HG03342 (cell line): ENCODE results near the gene RGMB.

Experiments
- ATAC-seq: cut with Tn5 transposase; IDR thresholded peaks from one replicate; pipeline ENCODE4 v1.9.1; 2021; ENCODE audit warnings: mild to moderate bottlenecking, moderate library complexity; ENCODE audit not compliant: unreplicated experiment

RGMB gene

DNA sequence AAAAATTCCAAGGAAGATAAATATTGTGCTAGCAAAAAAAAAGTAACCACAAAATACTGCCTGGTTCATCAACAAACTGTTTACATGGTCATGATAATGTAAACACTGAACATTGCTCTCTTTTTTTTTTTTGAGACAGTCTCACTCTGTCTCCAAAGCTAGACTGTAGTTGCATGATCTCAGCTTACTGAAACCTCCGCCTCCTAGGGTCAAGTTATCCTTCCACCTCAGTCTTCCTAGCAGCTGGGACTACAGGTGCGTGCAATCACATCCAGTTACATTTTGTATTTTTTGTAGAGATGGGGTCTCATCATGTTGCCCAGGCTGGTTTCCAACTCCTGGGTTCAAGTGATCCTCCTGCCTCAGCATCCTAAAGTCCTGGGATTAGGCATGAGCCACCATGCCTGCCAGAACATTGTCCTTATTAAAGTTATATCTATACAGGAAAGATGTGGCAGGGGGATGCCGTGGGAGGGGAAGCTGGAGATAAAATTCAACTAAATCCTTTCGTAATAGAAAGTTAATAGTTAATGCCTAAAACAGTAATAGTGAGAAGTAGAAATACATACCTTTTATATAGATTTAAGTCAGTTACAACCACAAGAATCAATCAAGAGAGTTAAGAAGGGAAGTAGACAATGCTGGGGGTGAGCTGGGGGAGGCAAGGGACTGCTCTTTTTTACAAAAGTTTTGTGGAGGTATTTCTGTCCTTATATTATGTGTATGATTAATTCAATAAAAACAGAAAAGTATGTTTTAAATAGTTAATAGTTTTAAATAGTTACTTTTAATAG, 52.3 kb downstream of the RGMB start:
- ATAC-seq: no peak

DNA sequence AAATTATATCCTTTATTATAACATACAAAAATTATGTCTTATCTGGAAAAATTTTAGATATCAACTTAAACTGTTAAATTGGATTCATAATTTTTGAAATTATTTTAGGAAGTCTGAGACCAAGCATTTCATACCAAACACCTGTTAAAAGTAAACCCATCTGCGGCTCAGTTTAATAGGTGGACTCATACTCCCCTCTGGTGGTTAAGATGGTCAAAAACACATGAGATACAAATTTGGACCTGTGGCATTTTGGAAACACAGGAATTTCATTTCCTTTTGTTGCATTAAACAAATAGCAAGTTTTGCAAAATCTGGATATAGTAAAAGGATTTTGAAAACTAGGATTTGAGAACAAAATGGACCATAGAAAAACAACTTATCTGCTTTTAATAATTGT, 53.7 kb downstream of the RGMB start:
- peak; percentile 58 for ATAC-seq

DNA sequence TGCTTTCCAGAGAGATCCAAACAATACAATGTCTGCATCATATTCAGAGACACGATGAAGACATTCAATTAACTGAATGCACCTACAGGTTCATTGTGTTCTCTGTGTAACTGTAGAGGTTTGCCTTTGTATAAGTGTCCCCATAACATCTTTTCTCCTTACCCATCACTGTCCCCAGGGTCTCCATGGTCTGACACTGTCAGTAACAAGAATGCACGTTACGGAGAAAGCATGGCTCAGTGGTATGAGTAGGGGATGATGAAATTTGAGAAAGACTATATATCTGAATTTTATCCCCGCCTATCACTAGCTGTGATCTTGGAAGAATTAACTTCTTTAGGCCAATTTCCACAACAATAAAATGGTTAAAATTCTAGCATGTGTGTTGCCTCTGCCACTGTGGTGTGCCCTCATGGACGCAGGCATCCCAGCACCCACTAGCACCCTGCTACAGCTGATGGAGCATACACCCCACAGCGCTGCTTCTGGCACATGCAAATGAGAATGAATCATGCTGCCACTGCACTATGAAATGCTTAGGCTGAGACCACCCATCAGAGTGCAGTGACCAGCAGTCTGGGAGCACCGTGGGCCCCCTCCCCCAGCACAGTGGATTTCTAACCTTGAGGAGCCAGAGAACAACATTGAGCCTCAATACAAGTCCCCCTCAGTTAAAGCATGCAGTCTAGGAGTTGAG, 54.3 kb downstream of the RGMB start:
- ATAC-seq: no peak

DNA sequence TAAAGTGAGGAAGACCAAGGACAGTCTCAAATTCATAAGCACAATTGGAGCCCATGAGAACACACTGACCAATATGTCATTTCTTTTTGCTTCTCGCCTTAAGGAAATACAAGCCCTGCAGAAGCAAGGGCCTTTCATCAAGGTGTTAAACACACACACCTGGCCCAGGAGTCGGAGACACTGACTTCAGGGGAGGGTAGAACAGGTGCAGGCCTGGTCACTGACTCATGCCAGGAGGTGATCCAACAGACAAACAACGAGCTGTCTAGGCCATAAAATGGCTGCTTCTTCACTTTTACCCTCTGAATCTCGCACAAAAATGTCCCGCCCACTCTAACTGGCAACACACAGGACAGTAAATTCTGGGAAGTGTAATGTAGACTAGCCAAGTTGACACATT, 62.7 kb downstream of the RGMB start:
- no peak for ATAC-seq

DNA sequence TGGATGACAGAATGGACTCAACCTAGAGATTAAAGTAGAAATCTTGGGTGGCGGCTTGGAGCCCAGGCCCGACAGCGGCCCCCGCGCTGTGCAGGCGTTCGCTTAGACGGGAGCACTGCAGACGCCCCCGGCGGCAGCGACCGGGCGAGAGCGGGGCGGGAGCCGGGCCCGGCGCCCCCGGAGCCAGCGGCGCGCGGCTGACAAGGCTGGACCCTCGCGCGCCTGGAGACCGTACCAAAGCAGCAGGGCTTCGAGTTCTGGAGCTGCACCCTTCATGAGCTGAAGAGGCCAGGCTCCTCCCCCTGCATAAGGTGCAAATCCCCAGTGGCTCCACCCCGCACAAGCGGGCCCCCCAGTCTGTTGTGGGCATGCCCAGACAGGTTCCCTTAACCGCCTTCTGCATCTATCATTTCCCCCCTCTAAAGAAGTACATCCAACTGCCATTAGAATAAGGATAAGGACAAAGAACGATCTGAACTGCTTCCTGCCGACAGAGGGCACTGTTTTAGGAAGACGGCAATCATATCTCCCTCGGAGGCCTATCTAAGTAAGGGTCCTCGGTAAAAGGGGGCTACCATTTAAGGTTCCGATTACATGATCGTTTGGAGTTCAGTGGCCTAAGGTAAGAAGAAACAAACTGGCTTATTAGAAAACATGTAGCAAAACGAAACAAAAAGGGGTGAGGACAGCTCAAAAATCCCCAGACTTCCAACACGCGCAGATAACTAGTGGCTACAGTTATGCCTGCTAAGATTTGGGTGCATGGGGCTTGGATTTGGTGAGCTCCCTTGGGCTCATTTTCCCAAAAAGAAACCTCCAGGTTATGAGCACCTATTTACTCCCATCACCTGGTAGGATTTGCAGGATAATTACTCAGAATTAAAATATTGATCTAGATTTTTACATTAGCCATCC, 66.3 kb downstream of the RGMB start:
- no peak for ATAC-seq

DNA sequence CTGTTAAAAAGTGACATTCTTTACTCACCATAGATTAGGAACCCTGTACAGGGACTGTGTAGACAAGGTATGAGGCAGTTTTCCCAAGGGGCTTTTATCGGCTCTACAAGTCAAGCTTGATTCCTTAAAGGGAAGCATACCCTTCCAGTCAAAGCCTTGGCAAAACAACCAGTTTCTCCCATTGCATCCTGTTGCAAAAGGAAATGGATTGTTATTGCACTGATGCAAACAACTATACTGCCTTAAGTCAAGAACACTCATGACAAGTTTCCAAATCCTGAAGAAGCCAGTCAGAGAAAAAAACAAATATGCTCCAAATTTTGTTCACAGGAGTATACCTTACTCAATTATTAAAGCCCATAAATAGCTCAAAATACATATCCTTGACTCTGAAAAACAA, 67.5 kb downstream of the RGMB start:
- no peak for ATAC-seq

DNA sequence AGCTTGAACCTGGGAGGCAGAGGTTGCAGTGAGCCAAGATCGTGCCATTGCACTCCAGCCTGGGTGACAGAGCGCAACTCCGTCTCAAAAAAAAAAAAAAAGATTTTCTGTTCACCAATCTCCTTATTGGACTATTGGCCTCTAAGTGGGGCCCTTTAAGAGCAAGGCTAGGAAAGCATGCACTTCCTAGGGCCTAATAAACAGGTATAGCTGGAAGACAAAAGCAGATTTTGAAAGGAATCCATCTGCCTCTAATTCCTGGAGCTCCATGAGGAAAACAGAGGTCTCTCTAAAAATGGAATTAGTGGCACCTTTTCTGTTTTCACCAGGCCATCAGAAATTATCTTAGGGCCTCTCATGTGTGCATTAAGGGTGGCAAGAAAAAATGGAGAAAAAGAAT, 70.0 kb downstream of the RGMB start:
- ATAC-seq: no peak

DNA sequence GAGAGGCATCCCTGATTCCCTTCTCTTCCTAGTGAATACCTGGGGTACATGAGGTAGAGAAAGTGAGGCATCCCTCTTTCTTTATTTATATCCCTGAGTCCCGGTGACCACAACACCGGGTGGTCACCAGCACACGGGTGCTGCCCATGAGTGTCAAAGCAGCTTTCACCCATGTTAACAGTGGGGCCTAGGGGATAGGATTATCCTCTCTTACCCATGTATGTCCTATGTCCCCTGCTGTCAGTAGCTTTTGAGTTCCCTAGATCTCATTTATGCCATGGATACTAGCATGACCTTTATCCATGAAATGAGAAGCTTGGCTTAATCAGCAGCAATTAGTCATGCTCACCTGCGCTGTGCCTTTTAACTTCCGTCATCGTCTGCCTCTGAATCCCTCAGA, 71.4 kb downstream of the RGMB start:
- no peak for ATAC-seq

DNA sequence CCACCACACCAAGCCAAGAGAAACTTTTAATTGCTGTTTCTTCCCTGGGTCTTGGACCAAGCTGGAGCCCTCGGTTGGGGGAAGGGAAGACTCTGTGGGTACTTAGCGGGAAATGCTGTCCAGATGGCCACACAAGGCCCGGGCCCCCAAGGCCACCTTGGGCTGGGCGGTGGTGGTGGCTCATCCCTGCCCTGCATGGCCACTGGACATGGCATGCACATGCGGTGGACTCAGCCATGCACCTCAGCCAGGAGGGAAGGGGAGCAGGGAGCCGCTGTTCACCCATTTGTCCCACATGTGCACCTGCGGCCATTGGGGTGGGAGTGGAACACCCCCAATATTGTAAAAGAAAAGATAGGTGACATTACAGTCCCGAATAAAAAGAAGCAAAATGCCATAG, 72.4 kb downstream of the RGMB start:
- ATAC-seq: no peak
